ENCODE measurements around the gene PRICKLE2.

Gene PRICKLE2

DNA sequence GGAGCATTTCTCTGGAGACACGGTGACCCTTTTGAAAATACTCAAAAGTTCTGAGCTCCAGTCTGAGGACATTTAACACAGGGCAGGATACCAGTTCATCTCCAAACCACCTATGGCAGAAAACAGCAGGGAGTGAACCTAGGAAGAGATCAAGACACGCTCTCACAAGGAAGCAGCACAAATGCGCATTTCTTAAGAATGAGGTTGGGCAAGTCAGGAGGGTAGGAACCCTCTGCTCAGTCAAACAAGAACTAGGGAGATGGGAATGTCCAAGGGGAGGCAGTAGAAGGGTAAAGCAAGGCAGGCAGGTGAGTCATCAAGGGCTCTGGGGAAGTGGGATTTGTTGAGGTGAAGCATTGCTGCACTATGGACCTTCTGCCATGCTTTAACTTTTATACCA is 141.7 kb downstream of the PRICKLE2 start:
- peaks cover 24% of the 10 kb centered on the region for H3K4me1 ChIP-seq (ENCODE audit: insufficient read depth, low read length)
- no peaks in the 10 kb centered on the region for H3K36me3 ChIP-seq (ENCODE audit: insufficient read depth, low read length)

GRCh38 chr3:64082961-64083541 is 142.2 kb downstream of the PRICKLE2 start:
- Histone ChIP-seq H3K9ac (ENCODE audit: low read depth, low read length) (no peak overlapping the region), H3K4me1 (ENCODE audit: insufficient read depth, low read length) (peaks cover 24% of the 10 kb centered on the region), H3K36me3 (ENCODE audit: insufficient read depth, low read length) (no peaks in the 10 kb centered on the region), H3K9me3 (ENCODE audit: control insufficient read depth, insufficient read depth, low read length) (no peaks in the 10 kb centered on the region)

More for the DNA sequence above, 141.7 kb downstream of the PRICKLE2 start:
- no peak overlapping the region for H3K9ac ChIP-seq (ENCODE audit: low read depth, low read length)
- H3K9me3 ChIP-seq (ENCODE audit: control insufficient read depth, insufficient read depth, low read length) = no peaks in the 10 kb centered on the region

GRCh38 chr3:64082411-64082810 is 142.9 kb downstream of the PRICKLE2 start:
- H3K4me1 ChIP-seq (ENCODE audit: insufficient read depth, low read length) = peaks cover 24% of the 10 kb centered on the region
- H3K9me3 ChIP-seq (ENCODE audit: control insufficient read depth, insufficient read depth, low read length) = no peaks in the 10 kb centered on the region
- no peak overlapping the region for H3K9ac ChIP-seq (ENCODE audit: low read depth, low read length)
- no peaks in the 10 kb centered on the region for H3K36me3 ChIP-seq (ENCODE audit: insufficient read depth, low read length)

DNA sequence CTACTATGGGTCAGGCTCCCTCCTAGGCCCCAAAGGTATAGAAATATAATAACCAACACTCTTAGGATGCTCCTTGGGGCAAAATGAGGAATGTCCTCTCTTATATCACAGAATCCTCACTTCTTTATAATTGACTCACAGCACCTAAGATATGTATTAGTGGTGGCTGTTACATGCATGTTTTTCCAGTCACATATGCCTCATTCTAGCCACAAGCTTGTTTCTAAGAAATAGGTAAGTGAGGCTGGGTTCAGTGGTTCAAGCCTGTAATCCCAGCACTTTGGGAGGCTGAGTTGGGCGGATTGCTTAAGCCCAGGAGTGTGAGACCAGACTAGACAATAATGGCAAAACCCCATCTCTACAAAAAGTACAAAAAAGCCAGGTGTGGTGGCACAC is 144.0 kb downstream of the PRICKLE2 start:
- H3K9me3 ChIP-seq (ENCODE audit: control insufficient read depth, insufficient read depth, low read length) = no peaks in the 10 kb centered on the region
- peaks cover 13% of the 10 kb centered on the region for H3K4me1 ChIP-seq (ENCODE audit: insufficient read depth, low read length)
- H3K9ac ChIP-seq (ENCODE audit: low read depth, low read length) = no peak overlapping the region
- no peaks in the 10 kb centered on the region for H3K36me3 ChIP-seq (ENCODE audit: insufficient read depth, low read length)

DNA sequence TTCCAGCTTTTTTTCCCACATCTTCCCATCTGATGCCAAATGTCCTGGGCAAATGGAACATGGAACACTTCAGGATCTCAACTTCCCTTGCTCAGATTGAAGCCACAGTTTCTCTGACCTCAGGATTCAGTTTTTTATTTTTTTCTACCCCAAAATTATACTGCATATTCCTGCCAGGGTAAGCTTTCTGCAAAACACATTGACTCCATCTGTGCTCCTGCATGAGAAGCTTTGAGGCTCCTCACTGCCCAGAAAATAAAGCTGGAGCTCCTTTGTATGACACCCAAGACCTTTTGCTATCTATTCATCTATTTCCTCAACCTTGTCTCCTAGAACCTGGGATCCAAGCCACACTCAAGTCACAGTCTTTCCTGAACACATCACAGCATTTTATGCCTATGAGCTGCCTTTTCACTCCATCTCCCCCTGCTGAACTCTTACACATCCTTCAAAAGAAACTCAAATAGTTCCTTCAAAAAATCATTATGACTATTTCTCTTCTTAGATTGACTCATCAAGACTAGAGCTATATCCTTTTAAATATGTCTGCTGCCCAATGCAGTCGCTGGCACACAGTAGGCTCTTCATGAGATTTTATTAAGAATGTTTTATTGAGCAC is 144.5 kb downstream of the PRICKLE2 start:
- Histone ChIP-seq H3K4me1 (ENCODE audit: insufficient read depth, low read length) (peaks cover 12% of the 10 kb centered on the region), H3K36me3 (ENCODE audit: insufficient read depth, low read length) (no peaks in the 10 kb centered on the region)

DNA sequence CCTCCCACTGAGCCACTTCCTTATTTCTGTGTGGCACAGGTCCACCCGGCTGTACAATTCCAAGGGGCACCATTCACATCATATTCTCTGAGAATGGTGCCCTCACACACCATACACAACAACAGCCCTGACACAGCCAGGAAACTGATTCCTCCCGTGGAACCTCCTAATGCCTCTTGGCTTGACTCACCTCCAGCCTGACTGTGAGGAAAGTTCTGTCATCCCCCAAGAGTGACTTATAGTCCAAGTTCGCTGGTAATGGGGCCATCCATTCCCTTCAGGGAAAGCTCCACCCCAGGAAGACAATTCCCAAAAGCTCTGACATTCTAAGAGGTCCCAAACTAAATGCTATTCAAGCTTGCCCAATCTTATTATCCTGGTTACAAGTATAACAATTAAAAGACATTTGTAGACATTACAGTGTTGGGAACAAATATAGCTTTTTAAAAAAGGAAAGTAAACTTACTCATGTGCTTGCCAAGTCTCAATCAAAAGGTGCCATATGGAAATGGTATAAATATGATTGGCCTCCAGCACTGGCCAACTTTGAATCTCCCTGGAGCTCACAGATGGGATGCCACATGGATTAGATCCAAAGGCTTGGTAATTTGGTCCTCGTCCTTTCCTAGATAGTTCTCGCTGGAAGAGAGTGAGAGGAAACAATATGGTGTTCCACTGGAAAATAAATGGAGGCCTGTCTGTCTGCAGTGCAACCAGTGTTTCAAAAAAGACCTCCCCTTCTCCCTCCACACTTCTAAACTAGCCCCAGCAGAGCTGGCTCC is 145.7 kb downstream of the PRICKLE2 start:
- Histone ChIP-seq H3K36me3 (ENCODE audit: insufficient read depth, low read length) (no peaks in the 10 kb centered on the region), H3K9me3 (ENCODE audit: control insufficient read depth, insufficient read depth, low read length) (no peaks in the 10 kb centered on the region), H3K9ac (ENCODE audit: low read depth, low read length) (no peak overlapping the region), H3K4me1 (ENCODE audit: insufficient read depth, low read length) (peaks cover 12% of the 10 kb centered on the region)

More for the DNA sequence above, 144.5 kb downstream of the PRICKLE2 start:
- Histone ChIP-seq H3K9me3 (ENCODE audit: control insufficient read depth, insufficient read depth, low read length) (no peaks in the 10 kb centered on the region), H3K9ac (ENCODE audit: low read depth, low read length) (no peak overlapping the region)

DNA sequence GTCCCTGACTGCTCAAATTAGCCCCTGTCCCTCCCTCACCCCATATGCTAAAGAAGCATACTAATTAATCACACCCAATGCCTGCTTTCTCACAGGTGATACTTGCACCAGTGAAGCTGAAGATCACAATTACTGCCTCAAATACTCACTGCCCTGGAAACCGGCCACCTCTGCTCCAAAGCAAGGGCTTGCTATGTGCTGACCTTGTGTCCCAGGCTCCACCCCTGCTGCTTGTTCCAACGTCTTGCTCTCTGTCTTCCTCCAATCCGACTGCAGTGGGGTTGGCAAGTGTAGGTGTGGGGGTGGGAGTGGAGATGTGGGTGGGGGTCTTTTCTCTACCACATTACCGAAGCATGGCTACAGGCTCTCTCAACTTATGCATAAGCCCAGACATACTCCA is 146.3 kb downstream of the PRICKLE2 start:
- no peaks in the 10 kb centered on the region for H3K36me3 ChIP-seq (ENCODE audit: insufficient read depth, low read length)
- H3K4me1 ChIP-seq (ENCODE audit: insufficient read depth, low read length) = peaks cover 12% of the 10 kb centered on the region
- no peak overlapping the region for H3K9ac ChIP-seq (ENCODE audit: low read depth, low read length)
- no peaks in the 10 kb centered on the region for H3K9me3 ChIP-seq (ENCODE audit: control insufficient read depth, insufficient read depth, low read length)

DNA sequence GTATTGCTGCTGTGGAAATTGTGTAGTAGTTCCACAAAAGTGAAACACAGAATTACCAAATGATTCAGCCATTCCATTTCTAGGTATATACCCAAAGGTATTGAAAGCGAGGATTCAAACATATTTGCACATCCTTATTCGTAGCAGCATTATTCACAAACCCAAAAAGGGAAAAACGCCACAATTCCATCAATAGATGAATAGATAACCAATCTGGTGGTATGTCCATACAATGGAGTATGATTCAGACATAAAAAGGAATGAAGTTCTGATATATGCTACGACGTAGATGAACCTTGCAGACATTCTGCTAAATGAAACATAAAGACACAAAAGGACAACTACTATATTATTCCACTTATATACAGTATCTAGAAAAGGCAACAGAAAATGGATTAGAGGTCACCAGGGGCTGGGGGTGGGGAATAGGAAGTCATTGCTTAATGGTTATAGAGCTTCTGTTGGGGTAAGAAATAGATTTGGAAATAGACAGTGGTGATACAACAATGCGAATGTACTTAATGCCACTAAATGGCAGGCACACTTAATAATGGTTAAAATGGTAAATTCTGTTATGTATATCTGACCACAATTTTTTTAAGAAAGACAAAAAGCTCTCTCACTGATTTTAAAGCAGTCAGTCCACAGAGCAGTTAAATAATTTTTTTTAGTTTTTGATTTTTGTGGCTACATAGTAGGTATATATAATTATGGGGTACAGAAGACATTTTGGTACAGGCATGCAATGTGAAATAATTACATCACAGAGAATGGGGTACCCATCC is 150.2 kb downstream of the PRICKLE2 start:
- H3K9ac ChIP-seq (ENCODE audit: low read depth, low read length) = no peak overlapping the region
- no peaks in the 10 kb centered on the region for H3K9me3 ChIP-seq (ENCODE audit: control insufficient read depth, insufficient read depth, low read length)
- H3K36me3 ChIP-seq (ENCODE audit: insufficient read depth, low read length) = no peaks in the 10 kb centered on the region
- no peaks in the 10 kb centered on the region for H3K4me1 ChIP-seq (ENCODE audit: insufficient read depth, low read length)

DNA sequence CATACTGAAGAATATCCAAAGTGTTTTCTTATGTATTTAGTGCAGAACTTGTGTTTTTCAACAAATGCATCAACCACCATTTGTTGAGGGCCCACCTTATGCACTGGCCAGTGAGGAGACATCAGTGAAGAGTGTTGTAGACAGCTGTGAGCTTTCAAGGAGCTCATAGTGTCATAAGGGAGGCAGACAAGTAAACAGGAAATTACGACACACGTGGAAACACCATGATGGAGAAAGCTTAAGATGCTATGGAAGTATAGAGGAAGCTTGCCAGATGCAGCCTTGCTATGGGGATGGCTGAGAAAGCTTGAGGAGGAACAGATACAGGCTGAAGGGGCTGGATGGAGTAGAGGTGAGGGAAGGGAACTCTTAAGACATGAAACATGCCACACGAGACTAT is 151.2 kb downstream of the PRICKLE2 start:
- H3K4me1 ChIP-seq (ENCODE audit: insufficient read depth, low read length) = no peaks in the 10 kb centered on the region
- no peaks in the 10 kb centered on the region for H3K36me3 ChIP-seq (ENCODE audit: insufficient read depth, low read length)
- no peak overlapping the region for H3K9ac ChIP-seq (ENCODE audit: low read depth, low read length)
- H3K9me3 ChIP-seq (ENCODE audit: control insufficient read depth, insufficient read depth, low read length) = no peaks in the 10 kb centered on the region

- H3K36me3 ChIP-seq (ENCODE audit: insufficient read depth, low read length) = no peaks in the 10 kb centered on the region
- H3K4me1 ChIP-seq (ENCODE audit: insufficient read depth, low read length) = no peaks in the 10 kb centered on the region
- H3K9ac ChIP-seq (ENCODE audit: low read depth, low read length) = no peak overlapping the region
- H3K9me3 ChIP-seq (ENCODE audit: control insufficient read depth, insufficient read depth, low read length) = no peaks in the 10 kb centered on the region
Measured at GRCh38 chr3:64073158-64073761, 152.0 kb downstream of the PRICKLE2 start.

GRCh38 chr3:64072126-64072525 is 153.1 kb downstream of the PRICKLE2 start:
- Histone ChIP-seq H3K9me3 (ENCODE audit: control insufficient read depth, insufficient read depth, low read length) (no peaks in the 10 kb centered on the region), H3K36me3 (ENCODE audit: insufficient read depth, low read length) (no peaks in the 10 kb centered on the region), H3K9ac (ENCODE audit: low read depth, low read length) (no peak overlapping the region), H3K4me1 (ENCODE audit: insufficient read depth, low read length) (no peaks in the 10 kb centered on the region)

DNA sequence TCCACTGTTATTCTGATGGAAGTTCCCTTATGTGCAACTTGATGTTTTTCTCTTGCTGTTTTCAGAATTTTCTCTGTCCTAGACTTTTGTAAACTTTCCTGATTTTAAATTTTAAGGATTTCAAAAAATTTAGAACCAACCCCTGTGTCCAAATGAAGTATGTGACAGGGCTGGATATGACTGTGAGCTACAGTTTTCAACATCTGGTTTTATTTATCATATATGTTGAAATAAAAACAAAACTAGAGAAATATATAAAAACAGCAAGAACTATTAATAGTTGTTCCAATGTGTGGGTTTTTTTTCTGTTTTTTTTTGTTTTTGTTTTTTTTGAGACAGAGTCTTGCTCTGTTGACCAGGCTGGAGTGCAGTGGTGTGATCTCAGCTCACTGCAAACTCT is 154.6 kb downstream of the PRICKLE2 start:
- no peak overlapping the region for H3K9ac ChIP-seq (ENCODE audit: low read depth, low read length)
- H3K36me3 ChIP-seq (ENCODE audit: insufficient read depth, low read length) = no peaks in the 10 kb centered on the region
- H3K9me3 ChIP-seq (ENCODE audit: control insufficient read depth, insufficient read depth, low read length) = no peaks in the 10 kb centered on the region
- no peaks in the 10 kb centered on the region for H3K4me1 ChIP-seq (ENCODE audit: insufficient read depth, low read length)

DNA sequence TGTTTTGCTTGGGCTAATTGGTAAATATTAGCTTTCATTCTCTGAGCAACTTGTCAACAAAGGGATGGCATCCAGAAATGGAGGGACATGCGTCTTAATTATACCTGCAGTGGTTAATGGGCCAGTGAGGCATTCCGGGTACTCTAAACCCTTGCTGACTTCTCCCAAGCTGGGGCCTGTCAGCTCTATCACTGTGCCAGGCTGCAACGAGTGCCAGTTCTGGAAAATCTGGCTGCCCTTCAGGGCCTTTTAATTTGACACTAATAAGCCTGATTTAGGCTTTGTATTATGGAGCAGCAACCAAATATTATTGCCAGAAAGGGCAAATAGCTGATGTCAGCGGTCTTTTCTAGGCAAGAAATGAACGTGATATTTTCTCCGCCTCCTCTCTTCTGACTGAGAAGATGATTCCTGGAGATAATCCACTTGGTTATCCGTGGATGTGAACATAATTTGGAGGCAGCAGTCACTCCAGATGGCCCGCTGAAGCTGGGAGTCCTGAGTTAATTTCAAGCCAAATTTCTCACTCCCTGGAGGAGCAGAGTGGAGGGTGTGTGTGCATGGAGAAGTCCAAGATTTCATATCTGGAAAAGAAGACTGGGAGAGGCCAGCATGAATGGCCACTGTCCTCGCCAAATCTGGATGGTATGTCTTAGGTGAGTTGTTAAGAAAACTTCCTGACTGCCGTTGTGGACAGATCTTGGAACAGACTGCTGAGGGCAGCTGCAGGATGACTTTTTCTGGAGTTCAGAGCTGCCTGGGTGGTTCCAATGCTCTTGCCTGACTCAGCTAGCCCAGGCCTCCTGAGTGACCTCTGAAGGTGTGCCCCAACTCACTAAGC is 157.5 kb downstream of the PRICKLE2 start:
- Histone ChIP-seq H3K4me1 (ENCODE audit: insufficient read depth, low read length) (peaks cover 15% of the 10 kb centered on the region), H3K9me3 (ENCODE audit: control insufficient read depth, insufficient read depth, low read length) (no peaks in the 10 kb centered on the region), H3K9ac (ENCODE audit: low read depth, low read length) (no peak overlapping the region), H3K36me3 (ENCODE audit: insufficient read depth, low read length) (no peaks in the 10 kb centered on the region)
